Dermis microvascular lymphatic vessel endothelial cell (primary cell): ENCODE measurements around the gene ABO. TPM values are rescaled to one million over a fixed set of nuclear protein-coding genes. Genes with fewer than 3 reads are reported as not detected.
"Not testable (repeated sequence)": the region's sequence is repeated elsewhere in the genome, so short reads cannot be mapped to it uniquely, and the experiment has no call there.

Experiments used
- DNase-seq, 2 donors: peaks; one replicate each; pipeline versions ENCODE4 v3.0.0 to v3.0.0-alpha.2; 2010; ENCODE audit warnings: low read depth in 2 of 2
- total RNA-seq: library from RNA; depleted of rRNA; stranded (reverse); fragments of >200 nt; gene quantifications from 2 replicates; pipeline ENCODE4 v1.2.1, GENCODE V29; 2014

ABO gene
- total RNA-seq, 1 donor from 2014 or later: 0.39 TPM

- no peak for DNase-seq
These were observed 48.5 kb downstream of the ABO start for GRCh38 chr9:133226219-133227171.

GRCh38 chr9:133225171-133226011 is 49.6 kb downstream of the ABO start:
- DNase-seq: no peak

GRCh38 chr9:133224762-133225161 is 50.2 kb downstream of the ABO start:
- DNase-seq: no peak

GRCh38 chr9:133223159-133223756 is 51.7 kb downstream of the ABO start:
- DNase-seq: peak in 1 of 2 donors; percentile 13

DNA sequence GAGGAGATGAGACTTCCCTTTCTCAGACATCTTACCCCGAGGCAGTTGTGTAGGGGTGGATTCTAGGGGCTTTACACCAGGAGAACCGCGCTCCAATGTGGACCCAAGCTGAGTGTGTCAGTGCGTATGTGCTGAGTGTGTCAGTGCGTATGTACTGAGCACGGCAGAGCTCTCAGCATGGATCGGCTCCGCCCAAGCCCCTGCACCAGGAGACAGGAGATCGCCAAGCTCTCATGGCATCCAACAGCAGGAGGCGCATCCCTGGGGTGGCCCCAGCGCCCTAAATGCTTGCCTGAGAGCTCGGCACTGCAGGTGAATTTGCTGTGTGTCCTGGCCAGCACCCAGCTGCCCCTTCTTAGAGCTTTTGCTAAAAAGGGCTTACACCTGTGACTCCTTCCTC is 53.0 kb downstream of the ABO start:
- DNase-seq: not testable (repeated sequence)

DNA sequence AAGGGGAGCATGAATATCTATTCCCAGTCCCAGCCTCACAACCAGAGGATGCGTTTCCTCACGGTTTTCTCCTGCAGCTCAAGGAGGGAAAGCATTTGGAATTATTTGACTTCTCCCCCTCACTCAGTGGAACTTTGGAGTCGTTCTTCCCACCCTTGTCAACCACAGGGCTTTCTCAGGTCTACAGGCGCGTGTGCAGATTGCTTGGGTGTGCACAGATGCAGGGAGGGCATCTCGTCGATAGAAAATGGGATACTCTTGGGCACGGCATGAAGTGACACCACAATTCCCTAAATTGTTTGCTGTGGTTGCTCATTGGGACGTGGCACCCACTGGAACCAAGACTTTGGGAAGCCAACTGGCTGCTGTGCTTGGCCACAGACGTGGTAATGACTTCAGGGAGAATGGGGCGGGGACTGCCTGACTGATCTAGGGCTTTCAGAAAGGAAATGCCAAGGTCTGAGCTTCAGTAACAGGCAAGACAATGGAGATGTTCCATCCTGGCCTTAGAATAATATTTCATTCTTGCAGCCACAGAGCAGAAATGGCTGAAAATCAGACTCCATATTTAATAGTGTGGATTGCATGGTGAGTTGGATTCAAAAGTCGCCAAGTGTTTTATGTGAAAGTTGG is 53.7 kb downstream of the ABO start:
- DNase-seq: no peak

DNA sequence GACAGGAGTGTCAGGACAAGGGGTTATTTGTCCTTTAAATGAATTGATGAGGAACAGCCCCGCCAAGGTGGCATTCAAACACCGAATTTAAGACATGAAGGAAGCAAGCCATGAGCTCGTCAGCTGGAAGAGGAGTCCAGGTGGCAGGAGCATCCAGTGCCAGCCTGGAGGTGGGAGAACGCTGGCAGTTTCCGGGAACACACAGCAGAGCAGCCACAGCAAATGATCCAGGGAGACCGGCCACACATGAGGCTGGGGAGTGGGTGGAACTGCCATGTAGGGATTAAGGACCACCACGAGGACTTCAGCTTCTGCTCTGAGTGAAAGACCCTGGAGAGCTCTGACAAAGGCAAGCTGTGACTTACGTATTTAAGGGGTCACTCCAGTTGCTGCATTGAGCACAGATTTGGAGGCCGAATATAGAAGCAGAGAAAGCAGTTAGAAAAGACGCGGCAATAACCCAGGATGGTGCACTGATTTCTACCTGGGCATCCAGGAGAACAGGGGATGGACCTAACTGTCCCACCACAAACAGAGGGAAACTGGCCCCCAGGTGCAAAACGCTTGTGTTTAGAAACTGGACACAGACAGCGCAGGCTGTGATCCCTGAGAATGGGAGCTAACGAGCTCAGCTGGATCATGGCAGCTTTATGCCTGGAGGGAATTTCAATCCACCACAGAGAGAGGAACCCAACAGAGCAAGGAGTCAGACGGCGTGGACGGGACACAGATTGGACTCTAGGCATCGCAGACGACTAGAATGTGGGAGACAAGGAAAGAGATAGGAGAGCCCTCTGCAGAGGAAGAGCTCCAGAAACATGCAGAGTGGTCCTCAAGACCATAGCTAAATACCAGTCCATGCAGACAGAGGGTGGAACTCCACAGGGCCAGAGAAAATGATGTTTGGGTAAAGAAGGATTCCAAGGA is 56.7 kb downstream of the ABO start:
- DNase-seq: not testable (repeated sequence)

GRCh38 chr9:133217333-133217988 is 57.5 kb downstream of the ABO start:
- not testable (repeated sequence) for DNase-seq

DNA sequence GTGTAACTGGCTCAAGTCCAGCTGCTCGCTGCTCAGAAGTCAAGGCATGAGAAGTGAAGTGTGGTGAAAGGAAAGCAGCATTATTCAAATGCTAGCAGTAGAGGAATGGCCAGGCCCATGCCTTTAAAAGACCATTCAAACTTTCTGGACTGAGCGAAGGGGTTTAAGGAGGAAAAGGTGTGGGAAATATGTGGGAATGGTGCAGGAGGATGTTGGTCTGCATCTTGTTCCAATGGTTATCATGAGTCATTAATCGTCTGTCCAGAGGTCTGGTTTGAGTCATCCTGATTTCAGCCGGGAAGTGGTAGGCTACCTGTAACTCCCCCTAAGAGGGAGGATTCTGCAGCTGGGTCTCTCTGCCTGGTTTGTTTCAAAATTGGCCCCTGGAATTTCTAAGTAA is 60.7 kb downstream of the ABO start:
- DNase-seq: not testable (repeated sequence)

GRCh38 chr9:133210609-133211008 is 64.4 kb downstream of the ABO start:
- DNase-seq: no peak

- DNase-seq: no peak
These were observed 64.8 kb downstream of the ABO start for GRCh38 chr9:133210202-133210532.

- not testable (repeated sequence) for DNase-seq
These were observed 65.4 kb downstream of the ABO start for GRCh38 chr9:133209327-133210201.

- not testable (repeated sequence) for DNase-seq
These were observed 66.1 kb downstream of the ABO start, which contains the start of gene OBP2B for GRCh38 chr9:133208880-133209300. Gene OBP2B (minus strand): TSS chr9:133209250. CDS start chr9:133209199, 51 bp downstream.

DNA sequence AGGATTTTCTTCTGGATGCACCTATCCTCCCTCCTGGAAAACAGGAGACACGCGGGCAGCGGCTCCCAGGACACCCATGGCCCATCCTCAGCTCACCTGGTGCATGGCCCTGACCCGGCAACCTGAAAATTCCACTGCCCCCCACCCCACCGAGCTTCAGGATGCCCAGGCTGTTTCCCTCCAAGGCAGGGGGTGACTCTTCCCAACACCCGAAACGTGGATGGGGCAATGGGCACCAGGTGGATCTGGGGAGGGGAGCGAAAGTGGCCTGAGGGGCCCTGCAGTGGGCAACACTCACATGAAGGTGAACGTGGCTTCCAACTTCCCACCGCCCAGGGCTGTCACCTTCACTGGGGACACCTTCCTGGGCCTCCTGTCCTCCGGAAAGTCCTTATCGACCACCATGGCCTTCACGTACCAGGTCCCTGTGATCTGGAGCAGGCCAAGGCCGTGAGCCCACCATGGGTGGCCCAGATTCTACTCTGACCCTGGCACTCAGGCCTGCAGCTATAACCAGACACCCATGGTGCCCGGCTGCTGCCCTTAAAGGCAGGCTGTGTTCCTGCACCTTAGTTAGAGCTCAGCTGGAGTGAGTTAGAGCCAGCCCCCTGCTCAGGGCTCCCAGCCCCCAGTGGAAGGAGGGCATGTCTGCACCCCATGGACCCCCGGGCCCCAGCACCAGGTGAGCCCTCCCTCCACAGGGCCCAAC is 66.7 kb downstream of the ABO start:
- not testable (repeated sequence) for DNase-seq

DNA sequence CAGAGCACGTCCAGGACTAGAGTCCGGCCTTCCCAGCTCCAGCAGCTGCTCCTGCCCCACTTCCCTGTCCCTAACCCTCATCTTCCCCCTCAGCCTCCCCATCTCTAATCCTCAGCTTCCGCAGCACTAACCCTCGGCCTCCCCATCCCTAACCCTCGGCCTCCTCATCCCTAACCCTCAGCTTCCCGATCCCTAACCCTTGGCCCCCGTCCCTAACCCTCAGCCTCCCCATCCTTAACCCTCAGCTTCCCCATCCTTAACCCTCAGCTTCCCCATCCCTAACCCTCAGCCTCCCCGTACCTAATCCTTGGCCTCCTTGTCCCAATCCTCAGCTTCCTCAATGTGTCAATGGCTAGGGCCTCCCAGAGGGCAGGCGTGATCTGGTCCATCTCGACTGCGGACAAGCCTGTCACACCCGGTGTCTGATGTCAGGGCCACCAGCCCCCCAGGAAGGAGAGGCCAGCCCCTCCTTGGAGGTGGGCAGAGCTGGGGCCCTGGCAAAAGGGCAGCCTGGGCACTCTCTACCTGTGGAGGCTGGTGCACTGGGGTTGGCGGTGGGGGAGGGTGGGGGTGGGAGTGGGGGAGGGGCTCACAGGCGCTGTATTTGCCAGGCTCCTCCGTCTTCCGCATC is 67.3 kb downstream of the ABO start:
- no peak for DNase-seq

GRCh38 chr9:133207021-133207531 is 67.9 kb downstream of the ABO start:
- DNase-seq: no peak
